ENCODE results near the gene EPN1.

- TF ChIP-seq CTCF (IDR thresholded peaks at IDR 0.05; ENCODE audit: low read depth, low read length, missing input control) (no peak), YY1 (IDR thresholded peaks at IDR 0.05) (no peak)
Measured at GRCh38 chr19:55635334-55635717, 39.7 kb upstream of the EPN1 start.

All from liver (tissue), 2 donors.